GM19452 (cell line): ENCODE results near the gene COQ2.
"Not testable (repeated sequence)": the region's sequence is repeated elsewhere in the genome, so short reads cannot be mapped to it uniquely, and the experiment has no call there.

Experiments
- ATAC-seq: cut with Tn5 transposase; IDR thresholded peaks from one replicate; pipeline ENCODE4 v1.9.1; 2021; ENCODE audit not compliant: unreplicated experiment

Gene COQ2, protein sequence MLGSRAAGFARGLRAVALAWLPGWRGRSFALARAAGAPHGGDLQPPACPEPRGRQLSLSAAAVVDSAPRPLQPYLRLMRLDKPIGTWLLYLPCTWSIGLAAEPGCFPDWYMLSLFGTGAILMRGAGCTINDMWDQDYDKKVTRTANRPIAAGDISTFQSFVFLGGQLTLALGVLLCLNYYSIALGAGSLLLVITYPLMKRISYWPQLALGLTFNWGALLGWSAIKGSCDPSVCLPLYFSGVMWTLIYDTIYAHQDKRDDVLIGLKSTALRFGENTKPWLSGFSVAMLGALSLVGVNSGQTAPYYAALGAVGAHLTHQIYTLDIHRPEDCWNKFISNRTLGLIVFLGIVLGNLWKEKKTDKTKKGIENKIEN

DNA sequence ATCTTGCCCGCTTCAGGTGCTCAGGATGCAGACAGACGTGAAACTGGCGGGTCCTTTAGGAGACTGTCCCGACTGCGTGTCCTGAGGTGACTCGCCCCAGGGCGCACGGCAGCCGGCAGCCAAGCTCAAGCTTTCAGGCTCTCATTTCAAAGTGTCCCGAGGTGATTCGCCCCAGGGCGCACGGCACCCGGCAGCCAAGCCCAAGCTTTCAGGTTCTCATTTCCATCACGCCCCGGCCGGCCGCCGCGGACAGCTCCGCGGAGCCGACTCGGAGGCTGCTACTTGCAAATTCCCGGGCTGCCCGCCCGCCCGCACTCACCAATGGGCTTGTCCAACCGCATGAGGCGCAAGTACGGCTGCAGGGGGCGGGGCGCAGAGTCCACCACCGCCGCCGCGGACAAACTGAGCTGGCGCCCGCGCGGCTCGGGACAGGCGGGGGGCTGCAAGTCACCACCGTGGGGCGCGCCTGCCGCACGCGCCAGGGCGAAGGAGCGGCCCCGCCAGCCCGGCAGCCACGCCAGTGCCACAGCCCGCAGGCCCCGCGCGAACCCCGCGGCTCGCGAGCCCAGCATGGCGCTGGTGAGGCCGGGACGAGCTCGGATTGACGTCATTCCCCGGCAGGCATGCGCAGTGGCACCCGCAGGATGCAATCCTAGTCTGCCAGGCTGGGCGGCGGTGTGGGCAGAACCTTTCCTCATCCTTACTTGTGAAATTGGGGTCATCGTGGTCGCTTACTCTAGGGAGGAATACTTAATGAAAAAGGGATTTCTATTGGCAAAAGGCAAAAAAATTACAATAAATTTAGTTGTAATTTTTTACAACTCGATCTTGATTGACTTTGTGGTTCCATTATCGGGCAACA lies at the start of gene COQ2:
Gene COQ2, minus strand, starts transcription at position 606 of the 862 bp plus-strand sequence. Its CDS starts 34 bp downstream, at position 572.
- peak; percentile 85 for ATAC-seq

DNA sequence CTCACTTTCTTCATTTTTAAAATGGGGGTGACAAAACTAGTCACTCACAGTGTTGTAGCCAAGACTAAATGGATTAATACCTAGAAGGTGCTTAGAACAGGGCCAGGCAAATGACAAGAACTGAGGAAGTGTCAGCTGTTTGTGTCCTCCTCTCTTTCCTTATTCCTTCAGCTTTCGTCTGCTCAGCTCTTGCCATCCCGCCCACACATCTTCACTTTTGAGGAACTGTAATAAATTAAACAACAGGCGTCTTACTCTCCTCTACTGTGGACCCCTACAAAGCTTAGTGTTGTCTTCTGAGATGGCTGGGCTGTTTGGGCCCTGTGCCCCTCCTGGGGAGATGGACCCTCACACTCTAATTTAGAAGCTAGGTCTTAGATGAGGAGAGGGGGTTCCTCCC lies 47.4 kb upstream of the COQ2 start:
- ATAC-seq, result no peak

DNA sequence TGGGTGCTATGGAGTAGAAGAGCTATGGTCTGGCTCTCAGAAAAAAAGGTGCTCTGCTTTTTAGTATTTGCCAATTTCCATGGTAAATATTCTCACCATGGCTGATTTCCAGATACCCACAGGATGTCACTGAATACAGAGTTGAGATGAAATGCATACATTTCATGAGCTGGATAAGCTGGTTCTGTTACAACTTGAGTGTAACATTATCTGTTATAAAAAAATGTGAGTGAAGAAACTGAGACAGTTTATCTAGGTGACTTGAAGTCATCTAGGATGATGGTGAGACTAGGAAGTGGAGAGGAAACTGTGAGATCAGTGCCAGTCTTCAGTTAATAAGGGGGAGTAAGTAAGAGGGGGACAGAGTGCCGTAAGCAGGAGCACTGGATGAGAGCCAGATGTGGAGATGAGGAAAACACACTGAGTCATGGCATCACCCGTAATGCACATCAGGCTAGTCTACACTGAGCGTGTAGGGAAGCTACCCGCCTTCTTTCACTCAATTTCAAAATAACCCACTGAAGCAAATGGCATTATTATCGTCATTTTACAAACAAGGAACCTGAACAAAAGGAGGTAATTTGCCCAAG lies 45.0 kb upstream of the COQ2 start:
- no peak for ATAC-seq

DNA sequence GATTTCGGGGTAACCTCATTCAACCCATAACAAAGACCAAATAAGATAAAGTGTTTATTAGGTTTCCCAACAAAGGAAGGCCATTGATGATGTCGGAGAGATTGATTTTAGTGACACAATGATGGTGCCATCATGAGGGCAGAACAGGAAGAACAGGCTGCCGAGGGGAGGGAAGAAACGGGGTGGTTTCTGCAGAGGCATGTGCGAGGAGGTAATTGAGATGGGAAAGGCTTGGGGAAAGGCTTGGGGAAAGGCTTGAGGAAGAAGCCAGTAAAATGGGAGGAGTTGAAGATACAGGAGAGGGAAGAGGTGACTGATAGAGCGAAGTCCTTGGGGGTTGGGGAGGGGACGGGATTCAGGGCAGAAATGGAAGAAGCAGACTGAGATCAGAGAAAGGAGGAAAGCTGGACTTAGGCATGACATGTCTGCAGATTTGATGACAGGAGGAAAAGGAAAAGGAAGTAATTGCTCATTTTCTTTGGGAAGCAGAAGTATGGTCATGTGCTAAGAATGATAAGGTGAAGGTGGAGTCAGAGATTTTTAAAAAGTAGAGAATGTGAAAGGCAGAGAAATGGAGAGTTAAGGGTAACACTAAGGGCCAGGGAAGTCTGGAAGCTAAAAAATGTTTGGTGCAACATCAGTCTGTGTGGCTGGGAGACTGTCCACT lies 44.1 kb upstream of the COQ2 start:
- no peak for ATAC-seq

DNA sequence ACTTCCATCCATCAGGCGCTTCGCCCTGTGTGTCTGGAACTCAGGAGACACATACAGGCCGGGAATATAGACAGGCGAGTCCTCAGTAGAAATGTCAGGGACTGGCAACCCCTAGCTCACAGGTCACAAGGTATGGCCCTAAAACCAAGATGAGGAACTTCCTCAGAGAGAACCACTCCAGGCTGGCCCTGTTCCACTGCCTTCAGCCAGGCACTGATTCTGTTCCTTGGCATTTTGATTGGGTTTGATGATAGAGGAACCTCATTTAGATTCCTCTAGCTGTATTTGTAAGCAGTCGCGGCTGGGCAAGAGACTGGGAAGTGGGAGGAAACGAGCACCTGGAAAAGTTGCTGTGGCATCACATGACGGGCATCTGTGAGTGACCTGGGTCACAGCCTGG lies 41.9 kb upstream of the COQ2 start:
- ATAC-seq, result no peak

DNA sequence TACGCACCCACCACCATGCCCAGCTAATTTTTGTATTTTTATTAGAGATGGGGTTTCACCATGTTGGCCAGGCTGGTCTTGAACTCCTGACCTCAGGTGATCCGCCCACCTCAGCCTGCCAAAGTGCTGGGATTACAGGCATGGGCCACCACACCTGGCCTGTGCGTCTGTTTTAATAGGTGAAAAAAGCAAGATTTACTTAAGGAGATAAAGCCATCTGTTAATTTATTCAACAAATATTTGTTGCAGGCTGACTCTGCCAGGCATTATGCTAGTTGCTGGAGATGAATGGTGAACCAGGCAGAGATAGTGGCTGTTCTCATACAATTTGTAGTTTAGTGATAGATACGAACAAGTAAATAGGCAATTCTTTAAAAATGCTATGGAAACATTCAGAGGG lies 40.7 kb upstream of the COQ2 start:
- ATAC-seq, result not testable (repeated sequence)

DNA sequence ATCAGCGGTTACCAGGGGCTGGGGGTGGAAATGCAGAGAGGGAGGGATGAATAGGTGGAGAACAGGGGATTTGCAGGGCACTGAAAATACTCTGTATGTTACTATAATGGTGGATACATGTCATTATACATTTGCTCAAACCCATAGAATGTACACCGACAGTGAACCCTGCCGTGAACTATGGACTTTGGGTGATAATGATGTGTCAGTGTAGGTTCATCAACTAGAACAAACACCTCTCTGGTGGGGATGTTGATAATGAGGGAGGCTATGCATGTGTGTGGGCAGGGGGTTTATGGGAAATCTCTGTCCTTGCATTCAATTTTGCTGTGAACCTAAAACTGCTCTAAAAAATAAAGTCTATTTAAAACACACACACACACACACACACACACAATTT lies 38.5 kb upstream of the COQ2 start:
- ATAC-seq, result no peak

DNA sequence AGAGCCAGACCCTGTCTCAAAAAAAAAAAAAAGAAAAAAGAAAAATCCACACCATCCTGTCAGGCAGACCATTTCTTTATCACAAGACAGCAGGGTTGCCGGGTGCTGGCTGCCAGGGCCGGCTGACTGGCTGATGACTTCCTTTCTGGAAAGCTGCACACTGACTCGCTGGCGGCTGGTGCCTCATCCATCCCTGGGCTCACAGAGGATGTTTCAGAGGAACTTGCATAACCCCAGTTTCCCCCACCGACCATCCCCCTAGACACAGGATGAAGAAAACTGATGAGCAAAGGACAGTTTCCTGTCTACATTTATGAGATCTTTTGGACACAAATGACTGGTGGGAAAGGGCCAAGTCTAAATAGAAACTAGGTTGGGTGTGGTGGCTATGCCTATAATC lies 36.0 kb upstream of the COQ2 start:
- no peak for ATAC-seq

DNA sequence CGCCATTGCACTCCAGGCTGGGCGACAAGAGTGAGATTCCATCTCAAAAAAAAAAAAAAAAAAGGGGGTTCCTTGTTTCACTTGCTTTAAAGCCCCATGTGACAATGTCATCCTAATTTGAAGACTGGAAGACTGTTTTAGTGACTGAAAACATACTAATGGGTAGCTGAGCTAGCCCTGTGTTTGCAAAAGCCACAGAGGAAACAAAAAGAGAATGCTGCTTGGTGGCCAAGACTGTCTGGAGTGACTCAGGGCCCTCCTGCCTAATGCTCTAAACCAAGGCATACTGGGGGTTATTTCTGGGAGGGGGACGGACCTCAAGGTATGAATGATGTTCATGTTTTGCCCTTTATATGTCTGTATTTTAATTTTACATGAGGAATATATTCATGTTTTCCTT lies 34.1 kb upstream of the COQ2 start:
- no peak for ATAC-seq

DNA sequence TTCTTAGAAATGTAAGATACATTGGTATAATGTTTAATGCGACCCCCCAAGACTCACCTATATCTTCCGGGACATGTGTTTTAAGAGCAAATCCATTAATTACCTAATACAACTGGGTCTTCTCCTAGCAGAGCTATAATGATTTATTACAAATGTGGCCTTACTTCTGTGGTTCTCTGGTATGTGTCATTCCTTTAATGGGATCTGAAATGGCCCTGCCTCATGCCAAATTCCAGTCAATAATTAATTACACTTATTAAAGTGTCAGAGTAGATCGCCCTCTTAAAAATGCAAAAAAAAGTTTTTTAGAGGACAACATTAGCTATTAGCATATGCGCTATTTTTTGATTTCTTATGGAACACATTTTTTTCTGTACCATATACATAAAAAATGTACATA lies 33.1 kb upstream of the COQ2 start:
- ATAC-seq, result no peak

DNA sequence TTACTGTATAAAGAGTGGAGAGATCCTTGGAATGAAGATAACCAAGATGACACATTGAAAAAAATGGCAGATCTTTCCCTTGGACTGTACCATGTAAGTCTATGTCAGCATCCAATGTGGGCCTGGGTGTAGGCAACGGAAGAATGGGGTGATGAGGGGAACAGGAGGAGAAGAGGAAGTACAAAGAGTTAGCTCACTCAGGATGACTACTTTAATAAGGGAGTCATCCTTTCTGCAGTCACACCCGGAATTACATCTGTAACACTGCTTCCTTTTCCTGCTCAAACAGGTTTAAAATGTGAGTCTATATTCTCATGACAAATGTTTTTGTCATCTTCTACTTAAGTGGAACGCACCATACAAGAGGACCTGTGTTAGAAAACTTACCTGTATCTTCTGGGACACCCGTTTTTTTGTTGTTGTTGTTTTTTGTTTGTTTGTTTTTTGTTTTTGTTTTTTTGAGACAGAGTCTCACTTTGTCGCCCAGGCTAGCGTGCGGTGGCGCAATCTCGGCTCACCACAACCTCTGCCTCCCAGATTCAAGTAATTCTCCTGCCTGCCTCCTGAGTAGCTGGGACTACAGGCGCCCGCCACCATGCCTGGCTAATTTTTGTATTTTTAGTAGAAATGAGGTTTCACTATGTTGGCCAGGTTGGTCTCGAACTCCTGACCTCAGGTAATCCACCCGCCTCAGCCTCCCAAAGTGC lies 32.0 kb upstream of the COQ2 start:
- no peak for ATAC-seq

DNA sequence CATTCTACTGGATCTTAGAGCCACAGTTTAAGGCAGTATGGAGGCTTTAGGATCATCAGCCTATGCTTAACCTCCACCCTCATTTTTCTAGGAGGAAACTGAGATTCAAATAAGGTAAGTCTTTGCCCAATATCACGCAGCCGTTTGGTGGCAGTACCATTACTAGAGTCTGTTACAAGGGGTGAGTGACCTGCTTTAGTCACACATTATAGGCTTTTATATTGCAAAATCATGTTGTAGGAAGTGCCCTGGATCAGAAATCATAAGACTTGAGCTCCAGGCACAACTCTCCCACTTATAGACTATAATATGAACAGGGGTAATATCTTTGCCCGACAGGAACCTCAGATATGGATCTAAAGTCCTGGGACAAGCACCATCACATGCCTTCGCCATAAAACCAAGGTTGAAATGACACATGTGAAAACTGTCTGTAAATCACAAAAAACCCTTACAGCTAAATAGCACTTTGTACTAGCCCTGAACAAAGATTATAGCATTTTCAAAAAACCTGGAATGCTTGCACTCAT lies 30.8 kb upstream of the COQ2 start:
- no peak for ATAC-seq

DNA sequence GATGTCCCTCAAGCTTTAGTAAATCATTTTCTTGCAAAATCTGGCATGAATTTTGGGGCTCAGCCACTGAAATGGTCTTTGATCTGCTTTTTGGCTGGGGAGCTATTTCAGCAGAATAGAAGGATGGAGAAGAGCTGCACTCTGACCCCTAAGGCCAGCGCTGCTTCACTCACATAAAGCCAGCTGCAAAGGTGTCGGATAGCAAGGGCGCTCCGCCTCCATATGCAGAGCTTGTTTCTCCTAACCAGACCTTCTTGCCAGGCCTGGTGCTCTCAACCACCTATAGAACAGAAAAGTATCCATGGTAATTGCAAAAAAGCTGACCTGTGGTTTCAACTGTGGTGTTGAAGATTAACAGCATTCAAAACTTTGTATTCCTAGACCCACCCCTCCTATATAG lies 24.1 kb upstream of the COQ2 start:
- ATAC-seq, result no peak

DNA sequence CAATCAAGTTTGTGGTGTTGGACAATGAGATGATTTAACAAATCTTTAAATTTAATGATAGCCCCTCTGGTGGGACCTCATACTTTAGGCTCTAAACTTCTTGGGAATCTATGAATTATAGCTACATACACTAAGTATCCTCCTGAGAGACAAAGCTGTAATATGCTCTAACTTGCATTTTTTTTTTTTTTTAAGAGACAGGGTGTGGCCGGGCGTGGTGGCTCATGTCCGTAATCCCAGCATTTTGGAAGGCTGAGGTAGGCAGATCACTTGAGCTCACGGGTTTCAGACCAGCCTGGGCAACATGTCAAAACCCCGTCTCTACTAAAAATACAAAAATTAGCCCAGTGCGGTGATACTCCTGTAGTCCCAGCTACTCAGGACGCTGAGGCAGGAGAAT lies 23.3 kb upstream of the COQ2 start:
- no peak for ATAC-seq

DNA sequence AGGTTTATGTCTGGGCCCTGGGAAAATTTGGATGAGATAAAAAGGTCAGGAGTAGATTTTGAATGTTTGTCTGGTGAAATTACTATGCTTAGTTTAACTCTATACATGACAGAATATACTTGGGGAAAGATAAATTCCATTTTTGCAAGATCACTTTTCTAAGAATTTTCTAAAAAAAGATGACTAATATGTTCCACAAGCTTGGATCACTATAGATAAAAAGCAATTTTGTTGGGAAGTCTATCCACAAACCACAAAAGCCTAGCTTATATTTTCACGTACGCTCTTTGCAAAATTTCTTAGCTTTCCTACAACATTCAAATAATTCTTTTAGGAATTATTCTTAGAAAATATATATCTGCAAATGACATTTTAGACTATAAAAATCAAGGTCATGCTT lies 20.6 kb upstream of the COQ2 start:
- ATAC-seq, result no peak

DNA sequence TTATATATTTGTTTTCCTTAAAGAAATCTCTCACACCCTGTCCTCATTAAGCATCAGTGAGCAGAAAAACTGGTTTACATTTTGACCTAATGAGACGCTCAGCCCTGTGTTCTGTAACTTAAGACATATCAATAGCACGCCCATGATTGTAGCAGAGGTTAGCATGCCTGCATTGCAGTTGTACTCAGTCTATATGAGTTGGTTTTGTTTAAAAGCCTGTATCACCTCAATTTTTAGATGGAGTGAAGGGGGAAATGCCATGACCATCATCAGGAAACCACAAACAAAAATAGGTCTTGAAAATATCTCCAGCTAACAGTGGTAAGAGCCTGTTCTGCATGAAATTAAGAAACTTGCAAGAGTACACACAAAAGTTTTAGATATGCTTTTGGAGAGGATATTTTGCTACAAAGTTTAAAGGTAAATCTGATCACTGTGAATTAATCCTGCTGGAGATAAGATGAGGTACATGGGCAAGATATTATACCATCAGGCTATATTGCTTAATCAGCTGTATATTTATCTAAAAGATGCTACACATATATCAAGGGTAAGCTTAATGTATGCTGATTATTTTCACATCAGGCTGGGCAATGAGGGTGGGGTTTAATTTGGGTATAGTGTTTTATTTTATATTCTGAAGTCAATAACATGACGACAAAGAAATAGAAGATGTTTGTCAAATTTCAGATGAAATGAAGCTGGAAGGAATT lies 13.1 kb upstream of the COQ2 start:
- ATAC-seq, result no peak

DNA sequence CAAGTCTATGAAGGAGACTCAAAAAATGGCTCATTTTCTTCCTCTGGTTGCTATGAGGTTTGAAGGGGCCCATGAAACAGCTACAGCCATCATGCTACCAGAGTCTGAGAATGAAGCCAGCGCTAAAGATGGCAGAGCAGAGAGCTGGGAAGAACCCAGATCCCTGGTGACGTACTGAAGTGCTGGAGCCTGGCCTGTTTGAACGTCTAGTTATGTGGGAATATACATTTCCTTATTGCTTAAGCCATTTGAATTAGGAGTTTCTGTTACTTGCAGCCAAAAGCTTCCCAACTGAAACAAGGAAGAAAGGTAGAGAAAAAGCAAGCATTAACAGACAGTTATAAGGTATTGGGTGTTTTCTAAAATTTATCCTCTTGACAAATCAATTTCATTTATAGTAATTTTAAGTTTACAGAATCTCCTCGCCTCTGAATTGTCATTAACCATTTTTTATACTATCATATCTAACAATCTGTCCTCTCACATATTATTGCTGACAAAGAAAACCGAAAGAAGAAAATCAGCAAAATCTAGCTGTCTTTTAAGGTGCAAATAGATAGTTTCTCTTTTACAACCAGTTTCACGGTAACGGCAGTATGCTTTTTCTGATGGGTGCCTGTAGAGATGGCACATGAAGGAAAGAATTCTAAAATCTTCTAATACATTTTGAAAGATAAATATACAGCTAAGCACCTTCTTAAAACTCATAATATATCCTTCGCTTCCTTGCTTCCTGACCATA lies 8.9 kb upstream of the COQ2 start:
- ATAC-seq, result no peak

DNA sequence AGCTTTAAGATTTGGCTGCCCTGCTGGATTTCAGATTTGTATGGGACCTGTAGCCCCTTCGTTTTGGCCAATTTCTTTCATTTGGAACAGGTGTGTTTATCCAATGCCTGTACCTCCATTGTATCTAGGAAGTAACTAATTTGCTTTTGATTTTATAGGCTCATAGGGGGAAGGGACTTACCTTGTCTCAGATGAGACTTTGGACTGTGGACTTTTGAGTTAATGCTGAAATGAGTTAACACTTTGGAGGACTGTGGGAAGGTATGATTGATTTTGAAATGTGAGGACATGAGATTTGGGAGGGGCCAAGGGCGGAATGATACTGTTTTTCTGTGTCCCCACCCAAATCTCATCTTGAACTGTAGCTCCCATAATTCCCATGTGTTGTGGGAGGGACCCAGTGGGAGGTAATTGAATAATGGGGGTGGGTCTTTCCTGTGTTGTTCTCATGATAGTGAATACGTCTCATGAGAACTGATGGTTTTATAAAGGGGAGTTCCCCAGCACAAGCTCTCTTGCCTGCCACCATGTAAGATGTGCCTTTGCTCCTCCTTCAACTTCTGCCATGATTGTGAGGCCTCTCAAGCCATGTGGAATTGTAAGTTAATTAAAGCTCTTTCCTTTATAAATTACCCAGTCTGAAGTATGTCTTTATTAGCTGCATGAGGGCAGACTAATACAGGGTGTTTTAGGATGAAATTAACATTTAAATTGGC lies 5.6 kb upstream of the COQ2 start:
- ATAC-seq, result not testable (repeated sequence)

DNA sequence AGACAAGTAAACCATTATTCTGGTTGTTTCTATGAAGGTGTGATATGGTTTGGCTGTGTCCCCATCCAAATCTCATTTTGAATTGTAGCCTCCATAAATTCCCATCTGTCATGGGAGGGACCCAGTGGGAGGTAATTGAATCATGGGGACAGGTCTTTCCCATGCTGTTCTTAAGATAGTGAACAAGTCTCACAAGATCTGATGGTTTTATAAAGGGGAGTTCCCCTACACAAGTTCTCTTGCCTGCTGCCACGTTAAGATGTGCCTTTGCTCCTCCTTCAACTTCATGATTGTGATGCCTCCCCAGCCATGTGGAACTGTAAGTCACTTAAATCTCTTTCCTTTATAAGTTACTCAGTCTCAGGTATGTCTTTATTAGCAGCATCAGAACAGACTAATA lies 3.8 kb upstream of the COQ2 start:
- not testable (repeated sequence) for ATAC-seq
